ENCODE measurements around the gene PSEN2.
"Not testable (repeated sequence)": the region's sequence is repeated elsewhere in the genome, so short reads cannot be mapped to it uniquely, and the experiment has no call there.

PSEN2 gene

DNA sequence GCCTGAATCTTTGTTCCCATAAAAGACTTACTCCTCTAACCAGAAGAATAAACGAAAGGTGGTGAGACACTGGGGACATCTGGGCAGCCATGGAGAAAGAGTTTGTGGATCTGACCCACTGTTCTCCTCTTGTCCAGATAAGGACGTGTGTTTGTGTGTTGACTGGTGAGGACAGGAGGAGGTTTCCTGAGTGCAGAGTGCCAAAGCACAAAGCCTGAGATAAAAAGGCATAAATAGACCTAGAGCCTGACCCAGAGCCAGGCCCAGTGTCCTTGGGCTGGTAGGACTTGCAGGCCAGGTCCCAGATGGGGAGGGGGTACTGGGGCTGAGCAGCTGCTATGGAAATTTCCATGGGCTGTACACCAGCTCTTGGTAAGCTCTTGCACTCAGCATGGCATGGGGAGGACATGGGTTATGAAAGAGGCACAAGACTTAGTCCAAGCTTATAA is 50.1 kb downstream of the PSEN2 start:
- DNase-seq: no peak

GRCh38 chr1:226921504-226921903 is 51.1 kb downstream of the PSEN2 start:
- DNase-seq: no peak

DNA sequence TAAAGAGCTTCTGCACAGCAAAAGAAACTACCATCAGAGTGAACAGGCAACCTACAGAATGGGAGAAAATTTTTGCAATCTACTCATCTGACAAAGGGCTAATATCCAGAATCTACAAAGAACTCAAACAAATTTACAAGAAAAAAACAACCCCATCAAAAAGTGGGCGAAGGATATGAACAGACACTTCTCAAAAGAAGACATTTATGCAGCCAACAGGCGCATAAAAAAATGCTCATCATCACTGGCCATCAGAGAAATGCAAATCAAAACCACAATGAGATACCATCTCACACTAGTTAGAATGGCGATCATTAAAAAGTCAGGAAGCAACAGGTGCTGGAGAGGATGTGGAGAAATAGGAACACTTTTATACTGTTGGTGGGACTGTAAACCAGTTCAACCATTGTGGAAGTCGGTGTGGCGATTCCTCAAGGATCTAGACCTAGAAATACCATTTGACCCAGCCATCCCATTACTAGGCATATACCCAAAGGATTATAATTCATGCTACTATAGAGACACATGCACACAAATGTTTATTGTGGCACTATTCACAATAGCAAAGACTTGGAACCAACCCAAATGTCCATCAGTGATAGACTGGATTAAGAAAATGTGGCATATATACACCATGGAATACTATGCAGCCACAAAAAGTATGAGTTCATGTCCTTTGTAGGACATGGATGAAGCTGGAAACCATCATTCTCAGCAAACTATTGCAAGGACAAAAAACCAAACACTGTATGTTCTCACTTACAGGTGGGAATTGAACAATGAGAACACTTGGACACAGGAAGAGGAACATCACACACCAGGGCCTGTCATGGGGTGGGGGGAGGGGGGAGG is 59.1 kb downstream of the PSEN2 start:
- DNase-seq: not testable (repeated sequence)

DNA sequence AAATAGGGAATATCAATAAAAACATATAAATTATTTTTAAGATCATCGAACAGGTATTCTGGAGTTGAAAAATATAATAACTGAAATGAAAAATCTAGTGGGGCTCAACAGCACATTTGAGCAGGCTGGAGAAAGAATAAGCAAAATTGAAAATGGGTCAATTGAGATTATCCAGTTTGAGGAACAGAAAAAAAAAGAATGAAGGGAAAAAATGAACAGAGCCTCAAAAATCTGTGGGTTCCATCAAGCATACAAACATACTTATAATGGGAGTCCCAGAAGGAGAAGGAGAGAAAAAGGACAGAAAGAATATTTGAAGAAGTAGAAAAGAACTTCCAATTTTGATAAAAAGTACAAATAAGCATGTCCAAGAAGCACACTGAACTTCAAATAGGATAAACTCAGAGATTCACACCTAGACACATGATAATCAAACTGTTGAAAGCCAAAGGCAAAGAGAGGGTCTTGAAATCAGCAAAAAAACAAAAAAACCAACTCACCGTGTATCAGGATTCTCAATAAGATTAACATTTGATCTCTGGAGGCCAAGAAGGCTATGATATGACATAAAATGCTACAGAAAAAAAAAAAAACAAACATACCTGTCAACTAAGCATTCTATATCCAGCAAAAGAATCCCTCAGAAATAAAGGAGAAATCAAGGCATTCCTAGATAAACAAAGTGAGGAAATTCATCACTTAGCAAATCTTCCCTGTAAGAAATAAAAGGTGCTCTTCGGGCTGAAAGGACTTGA is 64.2 kb downstream of the PSEN2 start:
- DNase-seq: no peak

GRCh38 chr1:226937940-226938725 is 67.7 kb downstream of the PSEN2 start:
- DNase-seq: no peak

GRCh38 chr1:226938903-226939437 is 68.6 kb downstream of the PSEN2 start:
- DNase-seq: no peak

DNA sequence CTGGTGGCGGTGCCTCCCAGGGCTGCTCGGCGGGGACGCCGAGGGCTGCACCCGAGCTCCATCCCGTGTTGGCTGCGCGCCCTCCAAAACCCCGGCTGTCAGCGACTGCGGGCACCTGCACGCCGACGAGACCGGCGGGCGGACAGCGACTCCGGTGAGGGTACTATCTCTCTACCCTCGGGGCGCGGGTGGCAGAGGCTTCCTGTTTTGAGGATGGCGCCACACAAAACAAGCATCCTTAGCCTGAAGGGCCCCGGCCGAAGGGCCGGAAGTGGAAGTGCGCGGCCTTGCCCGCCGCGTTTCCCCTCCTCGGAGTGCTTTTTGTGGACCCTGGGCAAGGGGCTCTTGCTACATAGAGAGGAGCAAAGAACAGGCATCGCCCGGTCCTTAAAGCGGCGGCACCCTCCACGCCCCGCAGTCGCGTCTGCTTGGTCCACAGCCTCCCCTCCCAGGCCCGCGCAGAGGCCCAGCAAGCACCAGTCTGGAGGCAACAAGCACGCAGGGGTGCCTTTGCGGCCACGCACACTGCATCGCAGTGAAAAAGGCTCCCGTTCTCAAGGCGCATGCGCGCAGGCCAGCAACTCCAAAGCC is 69.1 kb downstream of the PSEN2 start:
- DNase-seq: peak; percentile 39

DNA sequence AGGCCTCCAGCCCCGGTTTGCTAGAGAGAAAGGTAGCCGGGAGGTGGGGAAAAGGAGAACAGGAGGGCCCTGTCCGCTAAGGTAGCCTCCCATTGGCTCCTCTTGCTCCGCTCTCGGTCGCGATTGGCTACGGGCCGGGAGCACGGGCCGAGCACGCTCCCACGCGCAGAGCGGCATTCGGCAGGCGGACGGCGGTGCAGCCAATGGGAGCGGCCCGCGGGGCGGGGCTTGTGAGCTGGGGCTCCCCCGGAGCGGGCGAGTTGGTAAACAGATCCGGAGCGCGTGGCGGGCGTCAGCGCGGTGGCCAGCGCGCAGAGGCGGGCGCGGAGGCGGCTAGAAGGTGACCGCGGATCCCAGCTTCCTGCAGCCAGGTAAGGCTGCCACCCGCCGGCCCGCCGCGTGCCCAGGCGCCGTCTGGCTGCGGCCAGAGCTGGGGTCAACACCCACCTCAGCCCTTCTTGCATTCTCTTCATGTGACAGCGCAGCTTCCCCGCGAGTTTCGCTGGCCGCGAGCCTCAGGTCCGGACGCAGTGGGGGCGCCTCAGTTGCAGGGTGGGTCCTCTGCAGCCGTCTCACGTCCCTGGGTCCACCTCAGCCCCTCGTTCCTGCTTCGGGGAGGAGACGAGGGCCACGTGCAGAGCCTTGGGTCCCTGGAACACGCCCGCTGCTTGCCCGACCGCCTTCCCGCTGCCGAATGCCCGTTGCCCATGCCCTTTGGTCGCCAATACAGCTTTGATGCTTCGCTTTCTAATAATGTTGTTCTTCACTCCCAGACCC is 69.8 kb downstream of the PSEN2 start, which contains the start of gene COQ8A:
Gene COQ8A, plus strand, starts transcription at position 266 of the 777 bp plus-strand sequence. CDS start 21,092 bp downstream, outside the sequence.
- DNase-seq: peak; percentile 93

- no peak for DNase-seq
Measured at GRCh38 chr1:226940806-226941067, 70.3 kb downstream of the PSEN2 start.

DNA sequence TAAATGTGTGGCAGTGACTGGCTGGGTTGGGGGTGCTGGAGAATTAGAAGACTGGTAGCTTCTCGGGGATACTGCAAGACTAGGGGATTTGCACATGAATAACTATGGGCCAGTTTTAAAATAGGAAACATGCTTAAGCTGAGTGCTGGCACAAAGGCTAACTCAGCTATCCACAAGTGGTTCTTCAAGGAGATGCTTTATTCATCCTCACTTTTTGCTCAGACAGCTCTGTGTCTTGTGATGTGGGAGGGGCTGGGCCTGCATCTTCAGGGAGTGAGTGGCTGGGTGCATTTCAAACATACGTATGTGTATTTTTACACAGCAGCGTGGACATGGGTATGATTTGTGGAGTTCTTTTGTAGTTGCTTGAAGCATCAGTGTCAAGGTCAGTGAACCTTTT is 72.0 kb downstream of the PSEN2 start:
- DNase-seq: no peak

DNA sequence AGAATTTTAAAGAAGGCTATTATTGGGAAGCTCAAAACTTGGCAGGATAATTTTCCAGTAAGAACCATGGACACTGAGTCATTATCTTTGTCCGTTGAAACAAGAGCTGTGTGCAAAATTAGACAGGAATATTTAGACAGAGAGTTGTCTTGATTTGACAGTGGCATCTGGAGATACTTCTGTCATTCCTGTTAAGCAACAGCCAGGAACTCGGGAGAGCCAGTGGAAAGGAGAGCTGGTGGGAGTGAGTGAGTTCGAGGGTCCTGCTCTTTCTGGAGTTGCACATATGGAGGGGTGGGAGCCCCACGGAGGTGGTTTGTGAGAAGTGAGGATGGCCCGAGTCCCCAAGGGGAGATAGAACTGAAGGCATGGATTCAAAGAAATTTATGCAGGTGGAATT is 72.7 kb downstream of the PSEN2 start:
- DNase-seq: no peak

DNA sequence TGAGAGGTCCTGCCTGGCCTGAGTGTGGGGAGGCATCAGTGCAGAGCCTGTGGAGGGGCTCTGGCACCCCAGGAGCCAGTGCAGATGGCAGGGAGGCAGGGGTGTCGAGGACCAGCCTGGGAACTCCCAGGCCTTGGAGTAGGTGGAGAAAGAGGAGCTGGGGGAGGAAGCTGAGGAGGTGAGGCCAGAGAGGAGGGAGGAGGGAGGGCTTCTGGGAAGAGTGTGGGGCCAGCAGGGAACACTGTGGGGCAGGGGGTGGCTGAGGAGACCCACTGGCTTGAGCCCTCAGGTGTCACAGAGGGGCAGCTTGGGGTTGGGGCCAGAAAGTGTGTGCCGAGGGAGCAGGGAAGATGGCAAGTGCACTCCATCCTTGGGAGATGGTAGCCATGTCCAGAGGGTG is 73.5 kb downstream of the PSEN2 start:
- no peak for DNase-seq

DNA sequence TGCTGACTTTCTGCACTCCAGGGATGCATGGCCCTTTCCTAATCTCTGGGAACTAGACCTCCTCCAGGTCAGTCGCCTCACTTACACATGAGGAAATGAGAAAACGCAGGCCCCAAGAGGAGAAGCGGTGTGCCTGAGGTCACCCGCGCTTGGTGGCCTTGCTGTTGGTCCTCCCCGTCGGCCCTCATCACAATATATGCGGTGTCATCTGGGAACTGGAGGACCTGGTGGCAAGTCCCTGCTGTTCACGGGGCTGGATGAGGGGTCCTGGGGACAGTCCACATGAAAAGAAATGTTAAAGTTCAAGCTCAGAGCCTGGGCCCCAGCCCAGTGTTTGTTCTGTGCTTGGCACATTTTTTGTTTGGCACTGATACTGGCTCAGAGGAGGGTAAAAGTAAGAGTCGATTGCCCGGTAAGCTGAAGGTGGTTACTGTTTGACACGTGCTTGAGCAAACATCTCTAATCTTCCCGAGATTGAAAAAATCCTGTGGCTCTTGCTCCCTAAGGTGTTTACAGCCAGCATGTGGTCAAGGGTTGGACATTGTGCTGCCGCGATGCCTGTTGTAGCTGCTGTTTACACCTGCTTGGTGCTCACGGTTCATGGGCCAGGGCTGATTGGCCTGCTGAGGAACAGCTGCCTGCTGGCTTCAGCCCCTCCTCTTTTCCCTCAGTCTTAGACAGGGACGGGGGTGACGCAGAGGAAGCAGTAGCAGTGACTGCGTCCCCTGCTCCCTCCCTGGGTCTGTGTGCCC is 74.9 kb downstream of the PSEN2 start:
- no peak for DNase-seq
